Measurements from ENCODE around the gene CYP2U1. TPM values are rescaled to one million over a fixed set of nuclear protein-coding genes. Genes with fewer than 3 reads are reported as not detected.
A peak's percentile ranks its signal among the peaks of the same experiment; 100 is the strongest.

Gene CYP2U1
- total and polyA plus RNA-seq, 2 donors (not counting 1 experiment from before 2014, with no cell fraction given): 15.5 to 24.3 TPM

GRCh38 chr4:107894138-107894603 lies 37.2 kb upstream of the CYP2U1 start:
- Histone ChIP-seq H3K4me2 (ENCODE audit: extremely low read depth, insufficient read depth, low read length) (no peak overlapping the region), H3K79me2 (ENCODE audit: control insufficient read depth, insufficient read depth, low read length) (no peaks in the 10 kb centered on the region), H3K9me3 (ENCODE audit: control insufficient read depth, insufficient read depth, low read depth, low read length) (no peaks in the 10 kb centered on the region), H3K36me3 (ENCODE audit: control insufficient read depth, insufficient read depth, low read length) (no peaks in the 10 kb centered on the region), H3K9ac (ENCODE audit: insufficient read depth, low read length) (no peak overlapping the region), H2AFZ (ENCODE audit: low read length) (no peak overlapping the region), H3K4me3 (replicated peaks in 1 of 4; ENCODE audit: control extremely low read depth in 1 of 4, insufficient read depth in 1 of 4, low read depth in 3 of 4, low read length in 4 of 4) (no peak overlapping the region), H3K27me3 (ENCODE audit: control insufficient read depth, insufficient read depth, low read length) (no peaks in the 10 kb centered on the region), H4K20me1 (ENCODE audit: control insufficient read depth, extremely low read depth, insufficient read depth, low read length) (no peaks in the 10 kb centered on the region), H3K27ac (ENCODE audit: insufficient read depth, low read length) (no peak overlapping the region), H3K4me1 (ENCODE audit: control insufficient read depth, extremely low read depth, insufficient read depth, low read length) (peaks cover 3% of the 10 kb centered on the region)
- no peak for DNase-seq (ENCODE audit: low read depth in 2 of 2)
- no peak for TF ChIP-seq EZH2 (IDR thresholded peaks at IDR 0.05; ENCODE audit: low read length, missing control alignments)
- TF ChIP-seq, protein P1, sequence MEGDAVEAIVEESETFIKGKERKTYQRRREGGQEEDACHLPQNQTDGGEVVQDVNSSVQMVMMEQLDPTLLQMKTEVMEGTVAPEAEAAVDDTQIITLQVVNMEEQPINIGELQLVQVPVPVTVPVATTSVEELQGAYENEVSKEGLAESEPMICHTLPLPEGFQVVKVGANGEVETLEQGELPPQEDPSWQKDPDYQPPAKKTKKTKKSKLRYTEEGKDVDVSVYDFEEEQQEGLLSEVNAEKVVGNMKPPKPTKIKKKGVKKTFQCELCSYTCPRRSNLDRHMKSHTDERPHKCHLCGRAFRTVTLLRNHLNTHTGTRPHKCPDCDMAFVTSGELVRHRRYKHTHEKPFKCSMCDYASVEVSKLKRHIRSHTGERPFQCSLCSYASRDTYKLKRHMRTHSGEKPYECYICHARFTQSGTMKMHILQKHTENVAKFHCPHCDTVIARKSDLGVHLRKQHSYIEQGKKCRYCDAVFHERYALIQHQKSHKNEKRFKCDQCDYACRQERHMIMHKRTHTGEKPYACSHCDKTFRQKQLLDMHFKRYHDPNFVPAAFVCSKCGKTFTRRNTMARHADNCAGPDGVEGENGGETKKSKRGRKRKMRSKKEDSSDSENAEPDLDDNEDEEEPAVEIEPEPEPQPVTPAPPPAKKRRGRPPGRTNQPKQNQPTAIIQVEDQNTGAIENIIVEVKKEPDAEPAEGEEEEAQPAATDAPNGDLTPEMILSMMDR (conservative IDR thresholded peaks at IDR 0.05 in 1 of 2, IDR thresholded peaks at IDR 0.05 in 1 of 2; ENCODE audit: low read depth in 1 of 2, low read length in 2 of 2): no peak

- Histone ChIP-seq H3K79me2 (ENCODE audit: control insufficient read depth, insufficient read depth, low read length) (no peaks in the 10 kb centered on the region), H3K9ac (ENCODE audit: insufficient read depth, low read length) (no peak overlapping the region), H2AFZ (ENCODE audit: low read length) (no peak overlapping the region), H3K27me3 (ENCODE audit: control insufficient read depth, insufficient read depth, low read length) (no peaks in the 10 kb centered on the region), H3K4me2 (ENCODE audit: extremely low read depth, insufficient read depth, low read length) (peak overlapping the region; percentile 85), H3K27ac (ENCODE audit: insufficient read depth, low read length) (no peak overlapping the region), H4K20me1 (ENCODE audit: control insufficient read depth, extremely low read depth, insufficient read depth, low read length) (no peaks in the 10 kb centered on the region), H3K9me3 (ENCODE audit: control insufficient read depth, insufficient read depth, low read depth, low read length) (no peaks in the 10 kb centered on the region), H3K4me3 (replicated peaks in 1 of 4; ENCODE audit: control extremely low read depth in 1 of 4, insufficient read depth in 1 of 4, low read depth in 3 of 4, low read length in 4 of 4) (peak overlapping the region in 1 of 4 experiments; percentile 6), H3K4me1 (ENCODE audit: control insufficient read depth, extremely low read depth, insufficient read depth, low read length) (peaks cover 3% of the 10 kb centered on the region), H3K36me3 (ENCODE audit: control insufficient read depth, insufficient read depth, low read length) (no peaks in the 10 kb centered on the region)
- peak; percentile 85 to 100 for DNase-seq (ENCODE audit: low read depth in 2 of 2)
- no peak for TF ChIP-seq EZH2 (IDR thresholded peaks at IDR 0.05; ENCODE audit: low read length, missing control alignments)
- TF ChIP-seq, protein P1 (conservative IDR thresholded peaks at IDR 0.05 in 1 of 2, IDR thresholded peaks at IDR 0.05 in 1 of 2; ENCODE audit: low read depth in 1 of 2, low read length in 2 of 2): no peak
These were observed 35.1 kb upstream of the CYP2U1 start for GRCh38 chr4:107896158-107896645.

DNA sequence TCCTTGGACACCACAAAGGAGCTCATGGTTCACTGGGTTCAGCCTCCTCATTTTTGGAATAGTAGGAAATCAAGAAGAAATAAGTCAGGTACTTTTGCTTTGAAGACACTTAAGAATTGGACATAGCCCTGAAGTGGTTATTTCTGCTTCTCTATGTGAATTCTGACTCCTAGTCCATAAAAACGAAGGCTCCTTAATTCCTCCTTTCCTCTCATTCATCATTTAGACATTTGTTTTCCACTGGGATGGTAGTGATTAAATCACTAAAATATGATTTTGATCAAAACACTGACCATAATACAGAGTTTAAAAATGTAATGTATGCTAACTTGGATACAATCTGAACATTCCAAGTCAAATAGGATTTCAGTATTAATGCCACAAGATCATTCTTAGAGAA lies 34.7 kb upstream of the CYP2U1 start:
- Histone ChIP-seq H3K4me2 (ENCODE audit: extremely low read depth, insufficient read depth, low read length) (peak overlapping the region; percentile 85), H3K36me3 (ENCODE audit: control insufficient read depth, insufficient read depth, low read length) (no peaks in the 10 kb centered on the region), H3K79me2 (ENCODE audit: control insufficient read depth, insufficient read depth, low read length) (no peaks in the 10 kb centered on the region), H4K20me1 (ENCODE audit: control insufficient read depth, extremely low read depth, insufficient read depth, low read length) (no peaks in the 10 kb centered on the region), H3K4me3 (replicated peaks in 1 of 4; ENCODE audit: control extremely low read depth in 1 of 4, insufficient read depth in 1 of 4, low read depth in 3 of 4, low read length in 4 of 4) (peak overlapping the region in 1 of 4 experiments; percentile 6), H3K4me1 (ENCODE audit: control insufficient read depth, extremely low read depth, insufficient read depth, low read length) (peaks cover 3% of the 10 kb centered on the region), H2AFZ (ENCODE audit: low read length) (no peak overlapping the region), H3K27me3 (ENCODE audit: control insufficient read depth, insufficient read depth, low read length) (no peaks in the 10 kb centered on the region), H3K27ac (ENCODE audit: insufficient read depth, low read length) (no peak overlapping the region), H3K9ac (ENCODE audit: insufficient read depth, low read length) (no peak overlapping the region), H3K9me3 (ENCODE audit: control insufficient read depth, insufficient read depth, low read depth, low read length) (no peaks in the 10 kb centered on the region)
- TF ChIP-seq, protein P1 (conservative IDR thresholded peaks at IDR 0.05 in 1 of 2, IDR thresholded peaks at IDR 0.05 in 1 of 2; ENCODE audit: low read depth in 1 of 2, low read length in 2 of 2): no peak
- TF ChIP-seq EZH2 (IDR thresholded peaks at IDR 0.05; ENCODE audit: low read length, missing control alignments): no peak
- DNase-seq (ENCODE audit: low read depth in 2 of 2): peak in 1 of 2 donors; percentile 43

Measured in fibroblast of lung (primary cell).